Thyroid gland (tissue), 4 donors: Measurements from ENCODE around the gene CALCA.

Source experiments
- POLR2A ChIP-seq, 2 donors: fragments of 450-650 bp; IDR thresholded peaks; one replicate each; pipeline ENCODE4 v1.6.1; 2017; ENCODE audit warnings: antibody characterized with exemption in 2 of 2, mild to moderate bottlenecking in 2 of 2, moderate library complexity in 1 of 2
- TF ChIP-seq, protein P1 (sequence below), 6 experiments: fragments of 200-600 bp in 3 of 6; fragments of 450-650 bp in 3 of 6; sonication (generic) in 3 of 6; IDR thresholded peaks; one replicate each; pipeline ENCODE4 v1.5.1; 2016 to 2019; ENCODE audit warnings: antibody characterized with exemption in 6 of 6, mild to moderate bottlenecking in 2 of 6, inconsistent platforms in 1 of 6, moderate library complexity in 1 of 6

DNA sequence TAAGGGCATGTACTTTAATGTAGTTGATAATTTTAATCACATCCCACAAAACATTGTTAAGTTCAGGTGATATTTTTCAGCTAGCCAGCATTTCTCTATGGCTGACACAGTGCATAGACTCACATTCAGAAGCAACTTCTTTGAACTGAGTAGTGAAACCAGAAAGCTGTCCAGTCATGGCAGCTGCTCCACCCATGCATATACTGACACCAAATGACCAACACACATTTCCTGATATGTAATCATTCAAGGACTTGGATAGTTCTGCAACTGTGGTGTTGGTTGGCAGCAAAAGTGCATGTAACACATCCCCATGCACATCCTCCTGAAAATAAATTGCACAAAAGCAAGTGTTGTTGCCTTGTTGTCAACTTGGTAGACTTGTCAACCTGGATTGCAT is 39.7 kb downstream of the CALCA start:
- TF ChIP-seq, protein P1, sequence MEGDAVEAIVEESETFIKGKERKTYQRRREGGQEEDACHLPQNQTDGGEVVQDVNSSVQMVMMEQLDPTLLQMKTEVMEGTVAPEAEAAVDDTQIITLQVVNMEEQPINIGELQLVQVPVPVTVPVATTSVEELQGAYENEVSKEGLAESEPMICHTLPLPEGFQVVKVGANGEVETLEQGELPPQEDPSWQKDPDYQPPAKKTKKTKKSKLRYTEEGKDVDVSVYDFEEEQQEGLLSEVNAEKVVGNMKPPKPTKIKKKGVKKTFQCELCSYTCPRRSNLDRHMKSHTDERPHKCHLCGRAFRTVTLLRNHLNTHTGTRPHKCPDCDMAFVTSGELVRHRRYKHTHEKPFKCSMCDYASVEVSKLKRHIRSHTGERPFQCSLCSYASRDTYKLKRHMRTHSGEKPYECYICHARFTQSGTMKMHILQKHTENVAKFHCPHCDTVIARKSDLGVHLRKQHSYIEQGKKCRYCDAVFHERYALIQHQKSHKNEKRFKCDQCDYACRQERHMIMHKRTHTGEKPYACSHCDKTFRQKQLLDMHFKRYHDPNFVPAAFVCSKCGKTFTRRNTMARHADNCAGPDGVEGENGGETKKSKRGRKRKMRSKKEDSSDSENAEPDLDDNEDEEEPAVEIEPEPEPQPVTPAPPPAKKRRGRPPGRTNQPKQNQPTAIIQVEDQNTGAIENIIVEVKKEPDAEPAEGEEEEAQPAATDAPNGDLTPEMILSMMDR (IDR thresholded peaks at IDR 0.05): no peak
- TF ChIP-seq POLR2A (IDR thresholded peaks at IDR 0.05): no peak
